Stimulated activated naive CD8-positive, alpha-beta T cell treated with anti-CD3 and anti-CD28 coated beads, Interleukin-15, amount 100 ng/mL, for 72 hours (primary cell): ENCODE data around the gene NECTIN3.

Experiments
- ATAC-seq: fragments of 150-1000 bp; cut with Tn5 transposase; 2 replicates; pipeline ENCODE4 v1.10.0; 2021; ENCODE audit warnings: mild to moderate bottlenecking, moderate library complexity
- DNase-seq, 2 donors: peaks; one replicate each; pipeline ENCODE4 v3.0.0; 2021 to 2022
- H3K27ac Mint-ChIP-seq, 2 donors: one replicate each; pipeline ENCODE4 v1.8.0; 2022; ENCODE audit warnings: mild to moderate bottlenecking in 2 of 2, mixed read lengths in 2 of 2, moderate library complexity in 2 of 2
- H3K27me3 Mint-ChIP-seq: one replicate; pipeline ENCODE4 v1.8.0; 2022; ENCODE audit warnings: mixed read lengths
- H3K4me1 Mint-ChIP-seq: one replicate; pipeline ENCODE4 v1.8.0; 2022; ENCODE audit warnings: mild to moderate bottlenecking, mixed read lengths
- H3K4me3 Mint-ChIP-seq, 2 donors: one replicate each; pipeline ENCODE4 v1.8.0; 2022; ENCODE audit warnings: mild to moderate bottlenecking in 2 of 2, mixed read lengths in 2 of 2, moderate library complexity in 1 of 2
- H3K9me3 Mint-ChIP-seq, 2 donors: one replicate each; pipeline ENCODE4 v1.8.0; 2022; ENCODE audit warnings: mixed read lengths in 2 of 2

The NECTIN3 gene

GRCh38 chr3:111130827-111131226 is 59.2 kb downstream of the NECTIN3 start:
- Mint-ChIP-seq H3K27me3 (no peaks in the 10 kb centered on the region), H3K9me3 (no peaks in the 10 kb centered on the region), H3K4me3 (no peak overlapping the region), H3K27ac (no peak overlapping the region), H3K4me1 (no peaks in the 10 kb centered on the region)
- DNase-seq (no peak), ATAC-seq (no peak)

GRCh38 chr3:111134302-111134701 is 62.7 kb downstream of the NECTIN3 start:
- no peaks in the 10 kb centered on the region for H3K4me1 Mint-ChIP-seq
- H3K27ac Mint-ChIP-seq, result no peak overlapping the region
- no peaks in the 10 kb centered on the region for H3K27me3 Mint-ChIP-seq
- H3K9me3 Mint-ChIP-seq, result no peaks in the 10 kb centered on the region
- ATAC-seq, result no peak
- no peak overlapping the region for H3K4me3 Mint-ChIP-seq
- no peak for DNase-seq

DNA sequence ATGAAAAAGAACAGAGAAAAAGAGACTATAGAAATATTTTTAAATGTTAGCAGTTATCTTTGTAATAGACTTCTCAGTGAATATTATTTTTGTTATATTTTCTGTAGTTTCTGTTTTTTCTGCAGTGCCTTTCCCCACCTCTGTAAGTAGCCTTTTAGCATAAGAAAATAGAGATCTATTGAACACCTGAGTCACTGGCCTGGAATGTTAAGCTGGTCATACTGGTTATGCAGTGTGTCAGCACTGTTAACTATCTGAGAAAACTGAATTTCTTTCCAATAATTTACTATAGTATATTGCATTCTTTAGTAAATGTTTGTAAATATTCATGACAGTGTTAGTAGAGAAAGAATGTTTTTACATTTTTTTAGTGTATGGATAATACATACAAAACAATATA is 79.8 kb downstream of the NECTIN3 start:
- ATAC-seq, result no peak
- no peaks in the 10 kb centered on the region for H3K4me1 Mint-ChIP-seq
- no peak overlapping the region for H3K4me3 Mint-ChIP-seq
- DNase-seq, result no peak
- no peaks in the 10 kb centered on the region for H3K27me3 Mint-ChIP-seq
- H3K9me3 Mint-ChIP-seq, result no peaks in the 10 kb centered on the region
- no peak overlapping the region for H3K27ac Mint-ChIP-seq

- Mint-ChIP-seq H3K4me3 (no peak overlapping the region), H3K4me1 (no peaks in the 10 kb centered on the region), H3K9me3 (no peaks in the 10 kb centered on the region), H3K27me3 (no peaks in the 10 kb centered on the region), H3K27ac (no peak overlapping the region)
- DNase-seq (no peak), ATAC-seq (no peak)
Measured at GRCh38 chr3:111152496-111152895, 80.9 kb downstream of the NECTIN3 start.

GRCh38 chr3:111156517-111156916 is 84.9 kb downstream of the NECTIN3 start:
- Mint-ChIP-seq H3K27me3 (no peaks in the 10 kb centered on the region), H3K9me3 (no peaks in the 10 kb centered on the region), H3K4me1 (peaks cover 4% of the 10 kb centered on the region), H3K4me3 (no peak overlapping the region), H3K27ac (no peak overlapping the region)
- DNase-seq (no peak), ATAC-seq (no peak)

GRCh38 chr3:111159391-111159790 is 87.8 kb downstream of the NECTIN3 start:
- Mint-ChIP-seq H3K9me3 (no peaks in the 10 kb centered on the region), H3K27ac (no peak overlapping the region), H3K27me3 (no peaks in the 10 kb centered on the region), H3K4me3 (no peak overlapping the region), H3K4me1 (peaks cover 4% of the 10 kb centered on the region)
- ATAC-seq (no peak), DNase-seq (no peak)

GRCh38 chr3:111164621-111165020 is 93.0 kb downstream of the NECTIN3 start:
- ATAC-seq (no peak), DNase-seq (no peak)
- no peaks in the 10 kb centered on the region for H3K27me3 Mint-ChIP-seq
- no peak overlapping the region for H3K27ac Mint-ChIP-seq
- peaks cover 2% of the 10 kb centered on the region for H3K4me1 Mint-ChIP-seq
- no peaks in the 10 kb centered on the region for H3K9me3 Mint-ChIP-seq
- H3K4me3 Mint-ChIP-seq, result no peak overlapping the region

GRCh38 chr3:111165411-111165810 is 93.8 kb downstream of the NECTIN3 start:
- Mint-ChIP-seq H3K9me3 (no peaks in the 10 kb centered on the region), H3K27me3 (no peaks in the 10 kb centered on the region), H3K4me3 (no peak overlapping the region), H3K27ac (no peak overlapping the region), H3K4me1 (no peaks in the 10 kb centered on the region)
- DNase-seq (no peak), ATAC-seq (no peak)

GRCh38 chr3:111173328-111173900 is 101.8 kb downstream of the NECTIN3 start:
- H3K9me3 Mint-ChIP-seq, result peaks cover 0 to 7% of the 10 kb centered on the region in 2 donors
- no peak for ATAC-seq
- no peaks in the 10 kb centered on the region for H3K4me1 Mint-ChIP-seq
- H3K4me3 Mint-ChIP-seq, result no peak overlapping the region
- DNase-seq, result no peak
- no peaks in the 10 kb centered on the region for H3K27me3 Mint-ChIP-seq
- no peak overlapping the region for H3K27ac Mint-ChIP-seq

GRCh38 chr3:111173906-111174305 is 102.3 kb downstream of the NECTIN3 start:
- H3K4me1 Mint-ChIP-seq, result no peaks in the 10 kb centered on the region
- no peaks in the 10 kb centered on the region for H3K27me3 Mint-ChIP-seq
- H3K4me3 Mint-ChIP-seq, result no peak overlapping the region
- peaks cover 0 to 7% of the 10 kb centered on the region in 2 donors for H3K9me3 Mint-ChIP-seq
- no peak for DNase-seq
- no peak overlapping the region for H3K27ac Mint-ChIP-seq
- ATAC-seq, result no peak

DNA sequence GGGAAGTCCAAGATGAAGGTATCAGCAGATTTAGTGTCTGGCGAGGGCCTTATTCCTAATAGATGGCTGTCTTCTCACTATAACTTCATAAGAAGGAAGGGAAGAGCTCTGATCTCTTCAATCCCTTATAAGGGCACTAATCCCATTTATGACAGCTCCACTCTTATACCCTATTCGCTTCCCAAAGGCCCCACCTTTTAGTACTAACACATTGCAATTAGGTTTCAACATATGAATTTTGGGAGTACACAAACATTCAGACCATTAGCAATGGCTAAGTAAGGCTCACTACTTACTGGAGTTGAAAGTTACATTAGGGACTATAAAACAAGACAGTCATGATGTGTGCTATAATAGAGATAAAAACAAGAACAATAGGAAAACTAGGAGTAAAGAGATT is 118.9 kb downstream of the NECTIN3 start:
- ATAC-seq, result no peak
- no peak overlapping the region for H3K27ac Mint-ChIP-seq

DNA sequence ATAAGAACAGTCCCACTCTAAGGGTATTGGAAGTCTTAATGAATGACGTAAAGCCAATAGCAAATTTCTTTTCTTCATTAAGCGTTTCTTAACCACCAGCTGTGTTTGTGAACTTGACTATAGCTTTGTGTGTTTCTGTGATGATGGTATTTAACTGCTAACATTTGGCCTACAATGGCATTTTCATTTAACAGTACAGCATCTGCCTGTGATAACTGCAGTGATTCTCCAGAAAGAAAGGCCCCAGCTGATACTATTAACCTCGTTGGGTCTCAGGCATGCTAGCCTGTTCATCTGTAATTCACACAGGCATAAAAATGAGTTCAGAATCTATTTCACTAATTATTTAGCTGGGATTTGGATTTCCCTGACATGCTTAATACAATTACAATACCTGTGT is 121.9 kb downstream of the NECTIN3 start:
- no peak for ATAC-seq
- Mint-ChIP-seq H3K27me3 (no peaks in the 10 kb centered on the region), H3K4me3 (no peak overlapping the region), H3K9me3 (no peaks in the 10 kb centered on the region), H3K4me1 (peaks cover 9% of the 10 kb centered on the region), H3K27ac (no peak overlapping the region)
- no peak for DNase-seq

More for the DNA sequence above, 118.9 kb downstream of the NECTIN3 start:
- no peaks in the 10 kb centered on the region for H3K9me3 Mint-ChIP-seq
- no peaks in the 10 kb centered on the region for H3K27me3 Mint-ChIP-seq
- H3K4me1 Mint-ChIP-seq, result no peaks in the 10 kb centered on the region
- no peak for DNase-seq
- no peak overlapping the region for H3K4me3 Mint-ChIP-seq

DNA sequence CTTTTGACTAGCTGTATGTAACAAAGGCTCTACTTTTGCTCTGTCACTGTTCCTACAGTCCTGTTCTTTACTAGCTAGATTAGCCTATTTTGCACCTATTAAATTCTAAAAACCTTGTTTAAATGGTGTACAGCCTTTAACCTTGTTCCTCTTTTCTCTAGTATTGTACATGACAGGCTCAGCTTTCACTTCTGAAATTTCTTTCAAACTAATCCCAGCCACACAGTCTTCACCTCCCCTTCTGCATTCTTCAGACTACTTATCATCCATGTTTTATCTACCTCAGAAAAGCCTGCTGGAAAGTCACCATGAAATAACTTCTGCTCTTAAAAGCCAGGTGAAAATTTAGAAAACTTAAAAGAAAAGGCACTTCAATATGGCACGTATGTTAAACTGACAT is 122.4 kb downstream of the NECTIN3 start:
- Mint-ChIP-seq H3K27ac (no peak overlapping the region), H3K4me1 (peaks cover 9% of the 10 kb centered on the region), H3K9me3 (no peaks in the 10 kb centered on the region), H3K27me3 (no peaks in the 10 kb centered on the region), H3K4me3 (no peak overlapping the region)
- DNase-seq, result no peak
- ATAC-seq, result no peak

GRCh38 chr3:111197485-111197884 is 125.9 kb downstream of the NECTIN3 start:
- H3K27ac Mint-ChIP-seq, result no peak overlapping the region
- peaks cover 9% of the 10 kb centered on the region for H3K4me1 Mint-ChIP-seq
- no peaks in the 10 kb centered on the region for H3K9me3 Mint-ChIP-seq
- DNase-seq (no peak), ATAC-seq (no peak)
- no peaks in the 10 kb centered on the region for H3K27me3 Mint-ChIP-seq
- H3K4me3 Mint-ChIP-seq, result no peak overlapping the region

GRCh38 chr3:111200027-111200426 is 128.4 kb downstream of the NECTIN3 start:
- Mint-ChIP-seq H3K27me3 (no peaks in the 10 kb centered on the region), H3K9me3 (no peaks in the 10 kb centered on the region), H3K4me3 (no peak overlapping the region), H3K27ac (no peak overlapping the region), H3K4me1 (peaks cover 9% of the 10 kb centered on the region)
- ATAC-seq (no peak), DNase-seq (no peak)

DNA sequence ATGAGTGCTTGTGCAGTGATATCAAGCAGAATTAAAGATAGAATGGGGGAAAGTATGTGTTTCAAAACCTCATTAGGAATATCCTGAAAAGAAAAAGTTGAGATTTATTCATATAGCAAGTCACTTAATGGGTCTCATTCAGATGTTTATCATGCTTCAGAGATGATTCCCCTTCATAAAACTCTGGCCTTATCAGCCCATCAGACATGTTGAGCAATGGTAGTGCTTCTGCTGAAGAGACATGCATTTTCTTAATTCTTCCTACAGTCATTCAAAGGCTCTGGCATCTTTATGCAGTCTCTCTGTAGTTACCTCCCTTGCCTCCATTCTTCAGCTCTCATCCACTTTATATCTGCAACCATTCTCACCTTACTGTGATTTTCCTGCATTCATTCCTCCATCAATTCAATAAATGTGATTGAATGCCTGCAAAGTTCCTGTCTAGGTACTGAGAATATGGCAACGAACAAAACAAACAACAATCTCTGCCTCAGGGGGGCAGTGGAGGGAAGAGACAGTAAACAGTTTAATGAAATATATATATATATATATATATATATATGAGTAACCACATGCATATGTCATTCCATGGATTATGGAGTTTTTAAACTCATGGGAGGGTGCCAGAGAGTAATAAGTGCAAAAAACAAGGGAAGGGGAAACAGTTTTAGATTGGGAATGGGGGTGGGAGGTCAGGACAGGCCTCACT is 138.5 kb downstream of the NECTIN3 start:
- Mint-ChIP-seq H3K4me1 (no peaks in the 10 kb centered on the region), H3K4me3 (no peak overlapping the region), H3K27ac (no peak overlapping the region), H3K27me3 (no peaks in the 10 kb centered on the region), H3K9me3 (no peaks in the 10 kb centered on the region)
- DNase-seq, result no peak
- no peak for ATAC-seq
